Pancreas (tissue), 10 donors: ENCODE data around the gene CTNNA3. TPM values are rescaled to one million over a fixed set of nuclear protein-coding genes. Genes with fewer than 3 reads are reported as not detected.

Experiments
- ATAC-seq, 4 donors: fragments of 200-7000 bp; cut with Tn5 transposase; one replicate each; pipeline versions ENCODE4 v1.8.0 to v1.9.1; 2020; ENCODE audit warnings: mild to moderate bottlenecking in 4 of 4, moderate library complexity in 4 of 4
- DNase-seq, 6 donors: peaks; one replicate each; pipeline ENCODE4 v3.0.0-alpha.2; 2020
- FAIRE-seq: peaks from 2 replicates; lab custom pipeline; 2012; peaks lifted over from hg19 to GRCh38; lab: Jason Lieb, UNC
- H3K27ac ChIP-seq, 4 donors: fragments of 200-600 bp; sonication (generic); 1 replicate in 3 of 4; 2 replicates in 1 of 4; pipeline versions ENCODE4 v1.5.0 to v1.8.0; 2020
- H3K27me3 ChIP-seq, 4 donors: fragments of 200-600 bp; one replicate each; pipeline ENCODE4 v1.8.0; 2021
- H3K36me3 ChIP-seq, 3 donors: fragments of 200-600 bp; sonication (generic) in 1 of 3; one replicate each; pipeline versions ENCODE4 v1.5.0 to v1.8.0; 2020 to 2021
- H3K4me1 ChIP-seq, 3 donors: fragments of 200-600 bp; one replicate each; pipeline ENCODE4 v1.8.0; 2021
- H3K4me3 ChIP-seq, 4 donors: fragments of 200-600 bp; sonication (generic) in 2 of 4; one replicate each; pipeline versions ENCODE4 v1.5.0 to v1.8.0; 2020 to 2021
- H3K9me3 ChIP-seq, 4 donors: fragments of 200-600 bp; one replicate each; pipeline ENCODE4 v1.8.0; 2021
- CTCF ChIP-seq, 4 donors: fragments of 200-600 bp; sonication (generic) in 3 of 4; IDR thresholded peaks; one replicate each; pipeline versions ENCODE4 v1.5.0 to v1.8.0; 2021; ENCODE audit warnings: antibody characterized with exemption in 4 of 4
- WGBS, 2 donors: extraction: QIAGEN DNeasy Blood & Tissue Kit; methylation state at CpG; one replicate each; pipeline ENCODE4 v1.1.7; 2013; 5-methylcytosine and 5-hydroxymethylcytosine counted together
- intact Hi-C, 3 donors: fragments of 100-400 bp; cut with DNase I; formaldehyde crosslinking; loops; one replicate each; pipeline versions ENCODE4 v1.11.1 to v1.14.2; 2022
- polyA plus RNA-seq, 2 donors: library from polyadenylated mRNA; stranded (reverse); fragments of 200-250 nt; gene quantifications; one replicate each; pipeline ENCODE4 v1.2.3, GENCODE V29; 2013
- total RNA-seq, 6 donors: library from RNA; stranded (reverse); fragmentation: NEBNext Ultra II Directional in 4 of 6; extraction: Animal tissue kit (Norgen Biotek cat#: 25700) in 4 of 6; gene quantifications; one replicate each; pipeline versions ENCODE4 v1.2.1 to v1.2.4, GENCODE V29; 2021 to 2023
- donor health status: healthy with polysubstance abuse.
- donor health status: DM: no; HTN: no; CAD: no; lungs with moderate emphysema.
- donor health status: DM: no; HTN: no; CAD: no.
- donor health status: control.
- donor health status: control.
- donor health status: Bipolar disorder and iron deficiency.
- donor health status: DM: yes; HTN: yes; CAD: no.
- donor health status: DM: no; HTN: no; CAD: no.
- donor health status: DM: no; HTN: no; CAD: no.
- donor health status: DM: yes; HTN: yes; CAD: no.

The CTNNA3 gene
- total and polyA plus RNA-seq, 8 donors, result 0.02 to 0.83 (median 0.21) TPM

- ATAC-seq (no peak), FAIRE-seq (no peak), DNase-seq (no peak)
- Histone ChIP-seq H3K9me3 (no peaks in the 10 kb centered on the region), H3K4me1 (peaks cover 0 to 3% (median 0%) of the 10 kb centered on the region in 3 donors), H3K36me3 (no peaks in the 10 kb centered on the region), H3K27ac (no peak overlapping the region), H3K4me3 (no peak overlapping the region), H3K27me3 (peaks cover 3 to 17% (median 4%) of the 10 kb centered on the region in 4 donors)
- TF ChIP-seq CTCF (IDR thresholded peaks at IDR 0.05), result no peak
- WGBS, 2 donors, result 53 to 65% methylated on average over 5 of the region's 5 CpGs
- intact Hi-C loops, result no loop called here
Measured at GRCh38 chr10:66926841-66927240, 769.2 kb downstream of the CTNNA3 start.

- peaks cover 3 to 16% (median 4%) of the 10 kb centered on the region in 4 donors for H3K27me3 ChIP-seq
- no peaks in the 10 kb centered on the region for H3K9me3 ChIP-seq
- FAIRE-seq (no peak), ATAC-seq (peak; percentile 85 to 99 (median 98)), DNase-seq (peak in 4 of 6 donors; percentile 37 to 54 (median 38))
- intact Hi-C loops, result no loop called here
- 6% methylated on average over 16 of the region's 16 CpGs for WGBS, 2 donors
- peaks cover 0 to 3% (median 0%) of the 10 kb centered on the region in 3 donors for H3K4me1 ChIP-seq
- H3K36me3 ChIP-seq, result no peaks in the 10 kb centered on the region
- peak; percentile 45 to 58 (median 46) for TF ChIP-seq CTCF (IDR thresholded peaks at IDR 0.05)
- H3K4me3 ChIP-seq, result no peak within 1 kb of the TSS
- H3K27ac ChIP-seq, result no peak within 1 kb of the TSS
Measured at GRCh38 chr10:66925896-66926715, 769.9 kb downstream of the CTNNA3 start, which contains the start of gene LRRTM3. TSS of gene LRRTM3 (plus strand) at chr10:66926036.

- H3K4me1 ChIP-seq, result no peaks in the 10 kb centered on the region
- H3K9me3 ChIP-seq, result no peaks in the 10 kb centered on the region
- no peak overlapping the region for H3K27ac ChIP-seq
- intact Hi-C loops, result no loop called here
- no peak for TF ChIP-seq CTCF (IDR thresholded peaks at IDR 0.05)
- no peak for DNase-seq
- WGBS, 2 donors, result 14 to 15% methylated on average over 7 of the region's 7 CpGs
- FAIRE-seq, result no peak
- H3K4me3 ChIP-seq, result no peak overlapping the region
- H3K36me3 ChIP-seq, result no peaks in the 10 kb centered on the region
- ATAC-seq, result no peak
- H3K27me3 ChIP-seq, result peaks cover 0 to 9% (median 4%) of the 10 kb centered on the region in 4 donors
Measured at GRCh38 chr10:66925373-66925772, 770.6 kb downstream of the CTNNA3 start.

- TF ChIP-seq CTCF (IDR thresholded peaks at IDR 0.05), result no peak
- DNase-seq (no peak), ATAC-seq (peak in 1 of 4 donors; percentile 30), FAIRE-seq (no peak)
- Histone ChIP-seq H3K4me3 (no peak overlapping the region), H3K4me1 (no peaks in the 10 kb centered on the region), H3K9me3 (no peaks in the 10 kb centered on the region), H3K36me3 (no peaks in the 10 kb centered on the region), H3K27me3 (peaks cover 0 to 6% (median 4%) of the 10 kb centered on the region in 4 donors), H3K27ac (no peak overlapping the region)
- intact Hi-C loops, result no loop called here
- WGBS, 2 donors, result 38 to 47% methylated on average over 10 of the region's 10 CpGs
Measured at GRCh38 chr10:66924674-66925345, 771.2 kb downstream of the CTNNA3 start.
